ENCODE results near the gene KRT222.

The KRT222 gene

DNA sequence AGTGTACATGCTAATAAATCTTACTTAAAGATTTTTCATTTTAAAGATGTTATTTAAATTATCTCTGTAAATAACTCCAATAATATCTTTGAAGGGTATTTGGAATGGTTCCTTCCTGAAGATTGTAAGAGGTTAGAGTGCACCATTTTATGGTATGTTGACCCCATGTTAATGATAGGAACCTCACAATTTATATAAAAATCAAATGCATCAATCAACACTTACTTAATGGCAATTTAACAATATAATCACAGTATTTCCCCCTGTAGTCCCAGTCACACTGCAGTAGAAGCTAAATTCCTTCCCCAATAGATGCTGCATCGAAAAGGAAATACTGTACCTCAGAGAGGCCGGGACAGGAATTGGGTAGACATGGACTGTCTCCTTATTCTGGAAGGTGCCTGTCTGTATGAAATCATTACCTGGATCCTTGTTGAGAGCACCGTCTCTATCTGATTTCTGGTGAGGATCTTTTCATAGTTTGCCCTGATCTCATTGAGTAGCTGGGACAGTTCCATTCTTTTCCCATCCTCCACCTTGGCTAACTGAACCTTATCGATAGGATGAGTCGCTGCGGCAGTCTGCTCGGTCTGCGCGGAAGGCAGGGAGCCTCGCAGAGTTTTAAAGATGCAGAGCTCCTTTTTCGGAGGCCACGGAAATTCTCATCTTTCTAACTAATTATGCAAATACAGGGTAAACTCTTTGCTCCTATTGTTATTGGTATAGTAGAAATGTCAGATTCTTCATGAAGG, at the start of gene KRT222:
Gene KRT222, minus strand, starts transcription at position 596 of the 752 bp plus-strand sequence. Its CDS starts 78 bp downstream, at position 518.
- intact Hi-C loops (cut with micrococcal nuclease) = no loop called here
- H3K4me1 Mint-ChIP-seq (ENCODE audit: low read depth) = no peaks in the 10 kb centered on the region
- H3K27me3 Mint-ChIP-seq = peaks cover 49% of the 10 kb centered on the region
- no peaks in the 10 kb centered on the region for H3K36me3 Mint-ChIP-seq (ENCODE audit: low read depth)
- no peak within 1 kb of the TSS for H3K4me3 Mint-ChIP-seq
- H3K27ac Mint-ChIP-seq = no peak within 1 kb of the TSS
- no peaks in the 10 kb centered on the region for H3K9me3 Mint-ChIP-seq

DNA sequence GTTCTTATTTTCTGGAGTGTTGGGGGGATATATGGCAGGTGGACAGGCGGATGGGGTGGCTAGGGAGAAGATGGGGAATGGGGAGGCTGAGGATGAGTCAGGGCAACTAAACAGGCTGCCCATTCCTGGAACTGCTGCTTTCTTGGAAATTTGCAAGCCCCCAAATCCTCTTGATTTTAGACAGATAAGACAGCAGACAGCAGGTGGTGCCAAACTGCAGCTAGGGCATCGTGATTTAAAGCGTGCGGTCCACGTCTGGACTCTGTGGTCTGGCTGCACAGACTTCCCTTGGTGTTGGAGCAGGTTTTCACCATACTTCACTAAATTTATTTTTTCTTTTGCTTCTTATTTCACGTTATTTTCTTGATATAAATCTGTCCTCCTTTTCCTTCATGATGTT, 49.5 kb upstream of the KRT222 start:
- intact Hi-C loops (cut with micrococcal nuclease) = no loop called here
- Mint-ChIP-seq H3K27me3 (peaks cover 30% of the 10 kb centered on the region), H3K4me1 (ENCODE audit: low read depth) (no peaks in the 10 kb centered on the region), H3K4me3 (no peak overlapping the region), H3K27ac (no peak overlapping the region), H3K9me3 (no peaks in the 10 kb centered on the region), H3K36me3 (ENCODE audit: low read depth) (no peaks in the 10 kb centered on the region)

GRCh38 chr17:40707745-40708144, 42.8 kb upstream of the KRT222 start:
- peaks cover 12% of the 10 kb centered on the region for H3K9me3 Mint-ChIP-seq
- H3K27me3 Mint-ChIP-seq = peaks cover 26% of the 10 kb centered on the region
- no peak overlapping the region for H3K4me3 Mint-ChIP-seq
- no peak overlapping the region for H3K27ac Mint-ChIP-seq
- intact Hi-C loops (cut with micrococcal nuclease) = no loop called here
- H3K36me3 Mint-ChIP-seq (ENCODE audit: low read depth) = no peaks in the 10 kb centered on the region
- peaks cover 12% of the 10 kb centered on the region for H3K4me1 Mint-ChIP-seq (ENCODE audit: low read depth)

DNA sequence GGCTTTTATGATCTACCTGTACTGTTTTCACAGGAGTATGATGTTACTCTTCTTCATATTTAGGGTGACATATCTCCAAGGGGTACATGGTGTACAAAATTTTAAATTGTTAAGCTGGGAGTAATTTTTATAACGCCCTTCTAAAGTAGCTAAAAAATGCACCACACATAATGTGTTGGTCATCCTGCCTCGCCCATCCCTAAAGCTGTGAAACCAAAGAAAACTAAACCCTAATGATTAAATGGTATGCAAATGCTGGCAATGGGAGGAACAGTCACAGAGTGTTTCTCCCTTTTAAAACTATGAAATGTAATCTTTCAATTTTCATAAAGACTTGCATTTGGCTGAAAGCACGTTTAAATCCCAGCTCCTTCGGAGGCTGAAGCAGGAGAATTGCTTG, 40.6 kb upstream of the KRT222 start:
- H3K4me3 Mint-ChIP-seq = no peak overlapping the region
- H3K27me3 Mint-ChIP-seq = peaks cover 25% of the 10 kb centered on the region
- H3K9me3 Mint-ChIP-seq = peaks cover 12% of the 10 kb centered on the region
- H3K36me3 Mint-ChIP-seq (ENCODE audit: low read depth) = no peaks in the 10 kb centered on the region
- H3K27ac Mint-ChIP-seq = no peak overlapping the region
- intact Hi-C loops (cut with micrococcal nuclease) = no loop called here
- H3K4me1 Mint-ChIP-seq (ENCODE audit: low read depth) = peaks cover 12% of the 10 kb centered on the region

GRCh38 chr17:40703652-40704051, 38.7 kb upstream of the KRT222 start, which contains the start of gene KRT24:
Gene KRT24, minus strand, starts transcription at chr17:40703752. Its CDS starts 59 bp downstream, at chr17:40703693.
- intact Hi-C loops (cut with micrococcal nuclease) = no loop called here
- H3K27me3 Mint-ChIP-seq = peaks cover 34% of the 10 kb centered on the region
- no peaks in the 10 kb centered on the region for H3K36me3 Mint-ChIP-seq (ENCODE audit: low read depth)
- peaks cover 12% of the 10 kb centered on the region for H3K4me1 Mint-ChIP-seq (ENCODE audit: low read depth)
- H3K27ac Mint-ChIP-seq = no peak within 1 kb of the TSS
- H3K9me3 Mint-ChIP-seq = peaks cover 12% of the 10 kb centered on the region
- H3K4me3 Mint-ChIP-seq = no peak within 1 kb of the TSS

DNA sequence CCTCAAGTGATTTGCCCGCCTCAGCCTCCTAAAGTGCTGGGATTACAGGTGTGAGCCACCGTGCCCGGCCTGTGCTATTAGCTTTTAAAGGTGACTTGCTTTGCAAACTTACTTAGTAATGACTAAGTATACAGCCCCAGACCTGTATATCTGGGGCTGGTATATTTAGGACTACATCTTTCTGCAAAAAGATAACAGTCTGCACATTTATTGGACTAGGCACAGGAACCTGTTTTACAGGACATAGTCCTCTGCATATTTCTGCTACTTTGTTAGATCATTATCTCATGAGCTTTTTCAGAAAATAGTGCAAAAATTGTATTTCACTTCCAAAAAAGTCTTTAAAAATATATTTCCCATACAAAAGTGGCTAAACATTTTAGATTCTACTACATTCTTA, 37.3 kb upstream of the KRT222 start:
- intact Hi-C loops (cut with micrococcal nuclease) = no loop called here
- no peak overlapping the region for H3K4me3 Mint-ChIP-seq
- H3K27me3 Mint-ChIP-seq = peaks cover 40% of the 10 kb centered on the region

DNA sequence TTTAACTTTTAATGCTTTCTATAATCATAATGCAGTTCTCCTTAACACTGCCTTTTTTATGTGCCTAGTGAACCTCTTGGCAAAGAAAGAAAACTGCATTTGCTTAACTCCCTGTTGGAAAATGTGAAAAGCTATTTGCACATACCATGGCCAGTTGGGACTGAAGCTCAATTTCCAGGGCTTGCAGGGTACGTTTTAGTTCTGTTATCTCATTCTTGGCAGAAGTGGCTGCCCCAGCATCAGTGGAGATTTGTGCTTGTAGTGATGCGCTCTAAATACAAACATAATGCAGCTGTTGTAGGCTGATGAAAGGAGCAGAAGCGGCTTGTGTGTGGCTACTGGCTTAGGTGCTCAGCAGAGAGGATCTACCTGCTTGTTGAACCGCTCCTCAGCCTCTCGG, 34.9 kb upstream of the KRT222 start:
- intact Hi-C loops (cut with micrococcal nuclease) = no loop called here
- no peak overlapping the region for H3K4me3 Mint-ChIP-seq
- no peak overlapping the region for H3K27ac Mint-ChIP-seq
- H3K4me1 Mint-ChIP-seq (ENCODE audit: low read depth) = no peaks in the 10 kb centered on the region
- no peaks in the 10 kb centered on the region for H3K9me3 Mint-ChIP-seq
- H3K27me3 Mint-ChIP-seq = peaks cover 51% of the 10 kb centered on the region
- no peaks in the 10 kb centered on the region for H3K36me3 Mint-ChIP-seq (ENCODE audit: low read depth)

More for the DNA sequence above, 37.3 kb upstream of the KRT222 start:
- Mint-ChIP-seq H3K36me3 (ENCODE audit: low read depth) (no peaks in the 10 kb centered on the region), H3K4me1 (ENCODE audit: low read depth) (no peaks in the 10 kb centered on the region), H3K9me3 (no peaks in the 10 kb centered on the region), H3K27ac (no peak overlapping the region)

GRCh38 chr17:40699371-40699770, 34.4 kb upstream of the KRT222 start:
- H3K36me3 Mint-ChIP-seq (ENCODE audit: low read depth) = no peaks in the 10 kb centered on the region
- H3K9me3 Mint-ChIP-seq = no peaks in the 10 kb centered on the region

DNA sequence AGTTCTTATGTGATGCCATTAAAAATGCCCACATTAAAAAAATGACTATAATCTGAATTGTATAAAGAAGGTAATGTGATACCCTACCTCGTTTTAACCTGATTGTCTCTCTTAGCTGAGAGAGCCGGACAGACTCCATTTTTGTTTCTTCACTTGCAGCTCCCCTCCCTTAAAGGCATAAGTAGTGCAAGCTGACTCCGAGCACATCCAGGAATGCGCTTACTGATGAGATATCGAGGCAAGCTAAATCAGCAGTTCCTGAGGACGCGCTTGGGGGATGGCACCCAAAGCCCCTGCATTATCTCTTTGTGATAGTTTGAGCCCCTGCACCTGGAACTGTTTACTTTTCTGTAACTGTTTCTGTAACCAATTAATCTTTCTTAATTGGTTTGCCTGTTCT, 32.3 kb upstream of the KRT222 start:
- Mint-ChIP-seq H3K27me3 (peaks cover 54% of the 10 kb centered on the region), H3K27ac (no peak overlapping the region), H3K36me3 (ENCODE audit: low read depth) (no peaks in the 10 kb centered on the region), H3K4me3 (no peak overlapping the region), H3K9me3 (no peaks in the 10 kb centered on the region), H3K4me1 (ENCODE audit: low read depth) (no peaks in the 10 kb centered on the region)
- intact Hi-C loops (cut with micrococcal nuclease) = no loop called here

More at GRCh38 chr17:40699371-40699770, 34.4 kb upstream of the KRT222 start:
- H3K4me3 Mint-ChIP-seq = no peak overlapping the region
- H3K27me3 Mint-ChIP-seq = peaks cover 51% of the 10 kb centered on the region
- no peak overlapping the region for H3K27ac Mint-ChIP-seq
- H3K4me1 Mint-ChIP-seq (ENCODE audit: low read depth) = no peaks in the 10 kb centered on the region
- intact Hi-C loops (cut with micrococcal nuclease) = no loop called here

GRCh38 chr17:40696651-40697072, 31.7 kb upstream of the KRT222 start:
- intact Hi-C loops (cut with micrococcal nuclease) = no loop called here
- H3K36me3 Mint-ChIP-seq (ENCODE audit: low read depth) = no peaks in the 10 kb centered on the region

DNA sequence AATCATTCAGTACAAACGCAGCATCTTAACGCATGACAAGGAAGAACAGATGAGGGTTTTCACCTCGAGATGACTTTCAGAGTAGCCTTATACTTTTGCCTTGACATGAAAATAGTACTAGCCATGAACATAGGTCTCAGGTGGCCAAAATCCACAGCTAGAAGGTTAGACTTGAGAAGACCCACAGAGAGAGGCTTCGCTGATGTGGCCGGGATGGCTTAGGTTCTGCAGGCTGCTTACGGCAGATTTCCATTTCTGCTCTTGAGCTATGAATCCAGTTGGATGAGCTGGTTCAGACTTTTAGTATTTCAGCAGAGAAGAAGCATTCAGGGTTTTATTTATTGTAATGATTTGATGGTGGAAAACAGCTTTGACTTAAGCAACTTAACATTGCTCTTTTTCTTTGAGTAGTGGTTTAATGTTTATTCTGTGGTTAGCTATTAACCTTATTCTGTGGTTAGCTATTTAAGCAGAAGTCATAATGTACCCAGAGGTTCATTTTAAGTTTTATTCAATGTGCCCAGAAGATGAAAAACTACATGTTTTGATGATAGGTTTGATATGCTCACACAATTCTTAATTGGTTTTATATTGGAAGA, 31.0 kb upstream of the KRT222 start:
- Mint-ChIP-seq H3K27ac (no peak overlapping the region), H3K4me1 (ENCODE audit: low read depth) (no peaks in the 10 kb centered on the region), H3K36me3 (ENCODE audit: low read depth) (no peaks in the 10 kb centered on the region), H3K9me3 (no peaks in the 10 kb centered on the region), H3K27me3 (peaks cover 53% of the 10 kb centered on the region), H3K4me3 (no peak overlapping the region)
- intact Hi-C loops (cut with micrococcal nuclease) = no loop called here

More at GRCh38 chr17:40696651-40697072, 31.7 kb upstream of the KRT222 start:
- no peak overlapping the region for H3K4me3 Mint-ChIP-seq
- H3K4me1 Mint-ChIP-seq (ENCODE audit: low read depth) = no peaks in the 10 kb centered on the region
- no peaks in the 10 kb centered on the region for H3K9me3 Mint-ChIP-seq
- H3K27ac Mint-ChIP-seq = no peak overlapping the region
- peaks cover 54% of the 10 kb centered on the region for H3K27me3 Mint-ChIP-seq

- H3K9me3 Mint-ChIP-seq = no peaks in the 10 kb centered on the region
- intact Hi-C loops (cut with micrococcal nuclease) = no loop called here
- H3K4me1 Mint-ChIP-seq (ENCODE audit: low read depth) = no peaks in the 10 kb centered on the region
- H3K36me3 Mint-ChIP-seq (ENCODE audit: low read depth) = no peaks in the 10 kb centered on the region
- H3K27ac Mint-ChIP-seq = no peak overlapping the region
- no peak overlapping the region for H3K4me3 Mint-ChIP-seq
- peaks cover 57% of the 10 kb centered on the region for H3K27me3 Mint-ChIP-seq
Measured at GRCh38 chr17:40694584-40694983, 29.6 kb upstream of the KRT222 start.

DNA sequence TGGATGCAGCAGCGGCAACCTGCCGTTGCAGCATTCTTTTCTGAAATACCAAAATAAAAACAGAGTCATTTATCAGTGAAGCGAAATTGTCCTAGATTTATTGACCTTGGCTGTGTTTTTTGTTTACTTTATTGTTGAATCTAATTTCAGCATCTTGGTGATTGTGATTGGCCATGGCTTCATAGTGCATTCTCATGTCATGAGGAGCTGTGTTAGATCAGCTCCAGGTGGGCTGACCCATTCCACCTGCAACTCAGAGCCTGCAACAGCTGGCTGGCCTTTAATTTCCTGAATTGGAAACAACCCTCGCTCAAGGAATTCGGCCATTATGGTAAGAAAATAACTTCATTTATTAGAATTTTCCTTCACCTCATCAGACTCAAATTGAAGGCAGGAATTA, 22.1 kb upstream of the KRT222 start:
- Mint-ChIP-seq H3K27me3 (peaks cover 28% of the 10 kb centered on the region), H3K36me3 (ENCODE audit: low read depth) (no peaks in the 10 kb centered on the region), H3K27ac (no peak overlapping the region), H3K9me3 (no peaks in the 10 kb centered on the region), H3K4me3 (no peak overlapping the region), H3K4me1 (ENCODE audit: low read depth) (no peaks in the 10 kb centered on the region)
- intact Hi-C loops (cut with micrococcal nuclease) = no loop called here

GRCh38 chr17:40686192-40686591, 21.2 kb upstream of the KRT222 start:
- Mint-ChIP-seq H3K4me1 (ENCODE audit: low read depth) (no peaks in the 10 kb centered on the region), H3K4me3 (no peak overlapping the region), H3K36me3 (ENCODE audit: low read depth) (no peaks in the 10 kb centered on the region), H3K27me3 (peaks cover 28% of the 10 kb centered on the region), H3K9me3 (no peaks in the 10 kb centered on the region), H3K27ac (no peak overlapping the region)
- intact Hi-C loops (cut with micrococcal nuclease) = no loop called here

Data from dendritic cell treated with granulocyte-macrophage colony-stimulating factor and Interleukin-4, amounts not matched to agents 40 ng/mL and 50 ng/mL, for 4 days (primary cell).